Osteoblast (primary cell): ENCODE measurements around the gene RREB1. TPM values are rescaled to one million over a fixed set of nuclear protein-coding genes. Genes with fewer than 3 reads are reported as not detected.

Experiments
- DNase-seq: peaks from one replicate; pipeline ENCODE4 v3.0.0; 2011; ENCODE audit warnings: low spot score, mixed read lengths; ENCODE audit not compliant: insufficient read length; ENCODE audit errors: missing footprints
- H2AFZ ChIP-seq: 2 replicates; pipeline ENCODE4 v1.6.0; 2011; ENCODE audit warnings: mild to moderate bottlenecking, low read length
- H3K27ac ChIP-seq: 2 replicates; pipeline ENCODE4 v1.5.1; 2011; ENCODE audit warnings: mild to moderate bottlenecking, low read depth, low read length, moderate library complexity
- H3K27me3 ChIP-seq: 2 replicates; pipeline ENCODE4 v1.6.0; 2012; ENCODE audit warnings: mild to moderate bottlenecking, control low read depth, inconsistent platforms, low read length, moderate library complexity; ENCODE audit not compliant: insufficient read depth
- H3K36me3 ChIP-seq: 2 replicates; pipeline ENCODE4 v1.5.1; 2011; ENCODE audit warnings: mild to moderate bottlenecking, low read length, control low read depth, moderate library complexity; ENCODE audit not compliant: insufficient read depth
- H3K4me1 ChIP-seq: 2 replicates; pipeline ENCODE4 v1.5.1; 2011; ENCODE audit warnings: mild to moderate bottlenecking, low read length, control low read depth, moderate library complexity; ENCODE audit not compliant: insufficient read depth
- H3K4me2 ChIP-seq: 2 replicates; pipeline ENCODE4 v1.6.0; 2011; ENCODE audit warnings: mild to moderate bottlenecking, low read length; ENCODE audit not compliant: insufficient read depth
- H3K4me3 ChIP-seq: fragments of 200-600 bp; sonication (generic); 3 replicates; pipeline ENCODE4 v1.5.1; 2012; ENCODE audit warnings: mild to moderate bottlenecking, low read length, inconsistent platforms; ENCODE audit not compliant: insufficient read depth
- H3K79me2 ChIP-seq: 2 replicates; pipeline ENCODE4 v1.6.0; 2012; ENCODE audit warnings: mild to moderate bottlenecking, low read length, control low read depth, inconsistent platforms; ENCODE audit not compliant: insufficient read depth
- H3K9me3 ChIP-seq: 2 replicates; pipeline ENCODE4 v1.5.1; 2011; ENCODE audit warnings: low read depth, low read length, control low read depth
- H4K20me1 ChIP-seq: 2 replicates; pipeline ENCODE4 v1.6.0; 2012; ENCODE audit warnings: mild to moderate bottlenecking, low read length, control low read depth; ENCODE audit not compliant: insufficient read depth
- CTCF ChIP-seq: IDR thresholded peaks from 2 replicates; pipeline ENCODE4 v1.5.1; 2011; ENCODE audit warnings: mild to moderate bottlenecking, low read depth, low read length, moderate library complexity; ENCODE audit errors: extremely low read depth
- small RNA-seq: library from RNA; depleted of rRNA; stranded (forward); fragments of <200 nt; gene quantifications from one replicate; pipeline ENCODE3, GENCODE V24; 2012
- total RNA-seq: library from RNA; depleted of rRNA; stranded (reverse); fragments of >200 nt; gene quantifications from 2 replicates; pipeline ENCODE4 v1.2.3, GENCODE V29; 2012

Gene RREB1
- total RNA-seq, 1 donor, result 29.3 TPM

GRCh38 chr6:7300926-7301325, 193.2 kb downstream of the RREB1 start:
- Histone ChIP-seq H4K20me1 (peaks cover 14% of the 10 kb centered on the region), H3K4me1 (no peaks in the 10 kb centered on the region), H3K4me3 (no peak overlapping the region), H3K79me2 (peaks cover 54% of the 10 kb centered on the region), H3K36me3 (peaks cover 94% of the 10 kb centered on the region), H2AFZ (no peak overlapping the region), H3K27ac (no peak overlapping the region), H3K9me3 (no peaks in the 10 kb centered on the region), H3K4me2 (no peak overlapping the region), H3K27me3 (no peaks in the 10 kb centered on the region)
- TF ChIP-seq CTCF, result no peak
- no peak for DNase-seq

Small RNA genes lying within 50 kb of the gene (small RNA-seq; reads per million reads assigned to genes)
- not detected for gene RF00019

Other genes with a start within 250 kb of the RREB1 start
- gene SSR1, start 205.2 kb downstream of the RREB1 start, total RNA-seq, result 89.4 and 108 TPM in 2 replicates